ENCODE results near the gene RGS6.

RGS6 gene

GRCh38 chr14:72583316-72584272 lies 651.4 kb downstream of the RGS6 start:
- no peak for TF ChIP-seq CTCF (IDR thresholded peaks at IDR 0.05)
- H3K27me3 ChIP-seq, result peaks cover 17% of the 10 kb centered on the region
- no peak overlapping the region for H3K27ac ChIP-seq
- no peaks in the 10 kb centered on the region for H3K9me3 ChIP-seq
- H3K4me3 ChIP-seq (ENCODE audit: low read depth in 1 of 2, low read length in 1 of 2), result no peak overlapping the region
- no peaks in the 10 kb centered on the region for H3K4me1 ChIP-seq (ENCODE audit: control insufficient read depth in 1 of 2, insufficient read depth in 1 of 2, low read depth in 1 of 2, low read length in 1 of 2)
- no peaks in the 10 kb centered on the region for H3K36me3 ChIP-seq

GRCh38 chr14:72588521-72588920 lies 656.3 kb downstream of the RGS6 start:
- Histone ChIP-seq H3K4me3 (ENCODE audit: low read depth in 1 of 2, low read length in 1 of 2) (no peak overlapping the region), H3K4me1 (ENCODE audit: control insufficient read depth in 1 of 2, insufficient read depth in 1 of 2, low read depth in 1 of 2, low read length in 1 of 2) (no peaks in the 10 kb centered on the region), H3K27me3 (peaks cover 38% of the 10 kb centered on the region), H3K36me3 (no peaks in the 10 kb centered on the region), H3K27ac (no peak overlapping the region), H3K9me3 (no peaks in the 10 kb centered on the region)
- no peak for TF ChIP-seq CTCF (IDR thresholded peaks at IDR 0.05)

GRCh38 chr14:72589652-72590051 lies 657.4 kb downstream of the RGS6 start:
- no peak overlapping the region for H3K4me3 ChIP-seq (ENCODE audit: low read depth in 1 of 2, low read length in 1 of 2)
- no peak for TF ChIP-seq CTCF (IDR thresholded peaks at IDR 0.05)
- no peaks in the 10 kb centered on the region for H3K36me3 ChIP-seq
- no peaks in the 10 kb centered on the region for H3K4me1 ChIP-seq (ENCODE audit: control insufficient read depth in 1 of 2, insufficient read depth in 1 of 2, low read depth in 1 of 2, low read length in 1 of 2)
- H3K27me3 ChIP-seq, result peaks cover 50% of the 10 kb centered on the region
- H3K27ac ChIP-seq, result no peak overlapping the region
- H3K9me3 ChIP-seq, result no peaks in the 10 kb centered on the region

- peaks cover 59% of the 10 kb centered on the region for H3K27me3 ChIP-seq
- H3K4me3 ChIP-seq (ENCODE audit: low read depth in 1 of 2, low read length in 1 of 2), result no peak overlapping the region
- no peaks in the 10 kb centered on the region for H3K4me1 ChIP-seq (ENCODE audit: control insufficient read depth in 1 of 2, insufficient read depth in 1 of 2, low read depth in 1 of 2, low read length in 1 of 2)
- no peak overlapping the region for H3K27ac ChIP-seq
- H3K9me3 ChIP-seq, result no peaks in the 10 kb centered on the region
- no peaks in the 10 kb centered on the region for H3K36me3 ChIP-seq
- no peak for TF ChIP-seq CTCF (IDR thresholded peaks at IDR 0.05)
Observed at GRCh38 chr14:72590577-72590976, 658.3 kb downstream of the RGS6 start.

- H3K36me3 ChIP-seq, result no peaks in the 10 kb centered on the region
- TF ChIP-seq CTCF (IDR thresholded peaks at IDR 0.05), result no peak
- H3K9me3 ChIP-seq, result no peaks in the 10 kb centered on the region
- no peak overlapping the region for H3K27ac ChIP-seq
- H3K27me3 ChIP-seq, result peaks cover 67% of the 10 kb centered on the region
- H3K4me3 ChIP-seq (ENCODE audit: low read depth in 1 of 2, low read length in 1 of 2), result no peak overlapping the region
- no peaks in the 10 kb centered on the region for H3K4me1 ChIP-seq (ENCODE audit: control insufficient read depth in 1 of 2, insufficient read depth in 1 of 2, low read depth in 1 of 2, low read length in 1 of 2)
Observed at GRCh38 chr14:72591391-72591790, 659.2 kb downstream of the RGS6 start.

Data from neutrophil (primary cell).